ENCODE measurements around the gene ARL6IP4. TPM values are rescaled to one million over a fixed set of nuclear protein-coding genes. Genes with fewer than 3 reads are reported as not detected.

Gene ARL6IP4
- total RNA-seq, 4 donors from 2014 or later, result 87.5 to 149 (median 114) TPM

- DNase-seq (ENCODE audit: low spot score in 2 of 2), result peak in 1 of 2 donors; percentile 58
- Histone ChIP-seq H3K36me3 (peaks cover 24% of the 10 kb centered on the region), H3K4me3 (peak overlapping the region; percentile 82), H3K27me3 (no peaks in the 10 kb centered on the region), H3K9me3 (no peaks in the 10 kb centered on the region), H3K27ac (peak overlapping the region; percentile 83), H3K4me1 (peaks cover 84% of the 10 kb centered on the region)
- TF ChIP-seq EP300 (IDR thresholded peaks at IDR 0.05), result no peak
- no peak for TF ChIP-seq POLR2A (IDR thresholded peaks at IDR 0.05)
- no peak for TF ChIP-seq POLR2AphosphoS5 (IDR thresholded peaks at IDR 0.05)
- TF ChIP-seq, protein P1, sequence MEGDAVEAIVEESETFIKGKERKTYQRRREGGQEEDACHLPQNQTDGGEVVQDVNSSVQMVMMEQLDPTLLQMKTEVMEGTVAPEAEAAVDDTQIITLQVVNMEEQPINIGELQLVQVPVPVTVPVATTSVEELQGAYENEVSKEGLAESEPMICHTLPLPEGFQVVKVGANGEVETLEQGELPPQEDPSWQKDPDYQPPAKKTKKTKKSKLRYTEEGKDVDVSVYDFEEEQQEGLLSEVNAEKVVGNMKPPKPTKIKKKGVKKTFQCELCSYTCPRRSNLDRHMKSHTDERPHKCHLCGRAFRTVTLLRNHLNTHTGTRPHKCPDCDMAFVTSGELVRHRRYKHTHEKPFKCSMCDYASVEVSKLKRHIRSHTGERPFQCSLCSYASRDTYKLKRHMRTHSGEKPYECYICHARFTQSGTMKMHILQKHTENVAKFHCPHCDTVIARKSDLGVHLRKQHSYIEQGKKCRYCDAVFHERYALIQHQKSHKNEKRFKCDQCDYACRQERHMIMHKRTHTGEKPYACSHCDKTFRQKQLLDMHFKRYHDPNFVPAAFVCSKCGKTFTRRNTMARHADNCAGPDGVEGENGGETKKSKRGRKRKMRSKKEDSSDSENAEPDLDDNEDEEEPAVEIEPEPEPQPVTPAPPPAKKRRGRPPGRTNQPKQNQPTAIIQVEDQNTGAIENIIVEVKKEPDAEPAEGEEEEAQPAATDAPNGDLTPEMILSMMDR (IDR thresholded peaks at IDR 0.05), result no peak
- WGBS, result 0% methylated on average over 20 of the region's 40 CpGs
These were observed 573 bp downstream of the ARL6IP4 start for GRCh38 chr12:122981036-122981471.

GRCh38 chr12:122981587-122982476 lies 1.4 kb downstream of the ARL6IP4 start:
- peaks cover 26% of the 10 kb centered on the region for H3K36me3 ChIP-seq
- no peaks in the 10 kb centered on the region for H3K27me3 ChIP-seq
- peaks cover 76% of the 10 kb centered on the region for H3K4me1 ChIP-seq
- peak in 1 of 2 donors; percentile 59 for DNase-seq (ENCODE audit: low spot score in 2 of 2)
- no peaks in the 10 kb centered on the region for H3K9me3 ChIP-seq
- TF ChIP-seq, protein P1 (IDR thresholded peaks at IDR 0.05), result no peak
- no peak for TF ChIP-seq POLR2A (IDR thresholded peaks at IDR 0.05)
- TF ChIP-seq POLR2AphosphoS5 (IDR thresholded peaks at IDR 0.05), result no peak
- no peak for TF ChIP-seq EP300 (IDR thresholded peaks at IDR 0.05)
- H3K27ac ChIP-seq, result peak overlapping the region; percentile 83
- H3K4me3 ChIP-seq, result peak overlapping the region; percentile 82
- 60% methylated on average over 24 of the region's 25 CpGs for WGBS

- Histone ChIP-seq H3K9me3 (no peaks in the 10 kb centered on the region), H3K36me3 (peaks cover 32% of the 10 kb centered on the region), H3K27me3 (no peaks in the 10 kb centered on the region), H3K4me1 (peaks cover 70% of the 10 kb centered on the region), H3K27ac (no peak overlapping the region), H3K4me3 (peak overlapping the region; percentile 82)
- peak in 1 of 2 donors; percentile 60 for DNase-seq (ENCODE audit: low spot score in 2 of 2)
- WGBS, result 79% methylated on average over 10 of the region's 11 CpGs
- TF ChIP-seq POLR2AphosphoS5 (IDR thresholded peaks at IDR 0.05), result no peak
These were observed 2.0 kb downstream of the ARL6IP4 start for GRCh38 chr12:122982477-122982815.

- 76% methylated on average over 14 of the region's 21 CpGs for WGBS
- peaks cover 62% of the 10 kb centered on the region for H3K4me1 ChIP-seq
These were observed 2.7 kb downstream of the ARL6IP4 start for GRCh38 chr12:122982963-122983788.

GRCh38 chr12:122983789-122984515 lies 3.5 kb downstream of the ARL6IP4 start:
- Histone ChIP-seq H3K4me1 (peaks cover 55% of the 10 kb centered on the region), H3K4me3 (no peak overlapping the region), H3K36me3 (peaks cover 45% of the 10 kb centered on the region), H3K27ac (peak overlapping the region; percentile 28), H3K9me3 (no peaks in the 10 kb centered on the region), H3K27me3 (no peaks in the 10 kb centered on the region)
- WGBS, result 54% methylated on average over 8 of the region's 9 CpGs
- peak in 1 of 2 donors; percentile 62 for DNase-seq (ENCODE audit: low spot score in 2 of 2)
- no peak for TF ChIP-seq POLR2AphosphoS5 (IDR thresholded peaks at IDR 0.05)
- TF ChIP-seq POLR2A (IDR thresholded peaks at IDR 0.05), result no peak
- TF ChIP-seq, protein P1 (IDR thresholded peaks at IDR 0.05), result no peak
- TF ChIP-seq EP300 (IDR thresholded peaks at IDR 0.05), result no peak

More at GRCh38 chr12:122982963-122983788, 2.7 kb downstream of the ARL6IP4 start:
- TF ChIP-seq POLR2A (IDR thresholded peaks at IDR 0.05) (no peak), EP300 (IDR thresholded peaks at IDR 0.05) (no peak), POLR2AphosphoS5 (IDR thresholded peaks at IDR 0.05) (no peak)
- TF ChIP-seq, protein P1 (IDR thresholded peaks at IDR 0.05), result no peak
- no peak overlapping the region for H3K27ac ChIP-seq
- peaks cover 39% of the 10 kb centered on the region for H3K36me3 ChIP-seq
- no peaks in the 10 kb centered on the region for H3K27me3 ChIP-seq
- H3K9me3 ChIP-seq, result no peaks in the 10 kb centered on the region
- peak in 1 of 2 donors; percentile 59 for DNase-seq (ENCODE audit: low spot score in 2 of 2)
- no peak overlapping the region for H3K4me3 ChIP-seq

Measured in suprapubic skin (tissue), 4 donors.